Prostate gland (tissue), 2 donors: ENCODE data around the gene ST8SIA1.

ENCODE experiments used
- CTCF ChIP-seq, 4 experiments: fragments of 200-600 bp in 2 of 4; fragments of 450-650 bp in 2 of 4; sonication (generic) in 2 of 4; IDR thresholded peaks; 1 replicate in 3 of 4; 2 replicates in 1 of 4; pipeline ENCODE4 v1.5.1; 2016 to 2019; ENCODE audit warnings: antibody characterized with exemption in 4 of 4, mild to moderate bottlenecking in 2 of 4, moderate library complexity in 2 of 4
- POLR2A ChIP-seq: fragments of 450-650 bp; IDR thresholded peaks from one replicate; pipeline ENCODE4 v1.6.1; 2016; ENCODE audit warnings: antibody characterized with exemption, mild to moderate bottlenecking

GRCh38 chr12:22380031-22380430 lies 45.5 kb upstream of the ST8SIA1 start:
- no peak for TF ChIP-seq POLR2A
- no peak for TF ChIP-seq CTCF (IDR thresholded peaks at IDR 0.05)
